GM10847 (cell line): ENCODE results near the gene PLEKHA6.

Experiments used
- POLR2A ChIP-seq: IDR thresholded peaks from 2 replicates; pipeline ENCODE4 v1.6.1; 2011; ENCODE audit not compliant: insufficient read length; ENCODE audit errors: extremely low read depth

The PLEKHA6 gene

GRCh38 chr1:204278251-204278650, 81.5 kb downstream of the PLEKHA6 start:
- TF ChIP-seq POLR2A = no peak

- no peak for TF ChIP-seq POLR2A
Measured at GRCh38 chr1:204277563-204278219, 82.0 kb downstream of the PLEKHA6 start.

GRCh38 chr1:204275695-204276370, 83.9 kb downstream of the PLEKHA6 start:
- no peak for TF ChIP-seq POLR2A

- TF ChIP-seq POLR2A = no peak
Measured at GRCh38 chr1:204274446-204274845, 85.3 kb downstream of the PLEKHA6 start.

GRCh38 chr1:204272505-204272904, 87.2 kb downstream of the PLEKHA6 start:
- no peak for TF ChIP-seq POLR2A

GRCh38 chr1:204271970-204272369, 87.8 kb downstream of the PLEKHA6 start:
- TF ChIP-seq POLR2A = no peak

- TF ChIP-seq POLR2A = no peak
Measured at GRCh38 chr1:204268101-204268500, 91.6 kb downstream of the PLEKHA6 start.

- no peak for TF ChIP-seq POLR2A
Measured at GRCh38 chr1:204267191-204267601, 92.5 kb downstream of the PLEKHA6 start.

GRCh38 chr1:204266504-204267034, 93.2 kb downstream of the PLEKHA6 start:
- TF ChIP-seq POLR2A = no peak

GRCh38 chr1:204265665-204266064, 94.1 kb downstream of the PLEKHA6 start:
- TF ChIP-seq POLR2A = no peak

GRCh38 chr1:204264805-204265204, 94.9 kb downstream of the PLEKHA6 start:
- no peak for TF ChIP-seq POLR2A

- TF ChIP-seq POLR2A = no peak
Measured at GRCh38 chr1:204263254-204263910, 96.3 kb downstream of the PLEKHA6 start.

- TF ChIP-seq POLR2A = no peak
Measured at GRCh38 chr1:204262506-204263253, 97.0 kb downstream of the PLEKHA6 start.

GRCh38 chr1:204261746-204262505, 97.8 kb downstream of the PLEKHA6 start:
- TF ChIP-seq POLR2A = no peak

- no peak for TF ChIP-seq POLR2A
Measured at GRCh38 chr1:204261266-204261665, 98.5 kb downstream of the PLEKHA6 start.
